ENCODE measurements around the gene NHLRC2.
A peak's percentile ranks its signal among the peaks of the same experiment; 100 is the strongest.
"Not testable (repeated sequence)": the region's sequence is repeated elsewhere in the genome, so short reads cannot be mapped to it uniquely, and the experiment has no call there.

The NHLRC2 gene

GRCh38 chr10:113854013-113854760 is at the start of gene NHLRC2, which contains the start of gene DCLRE1A:
NHLRC2 (plus strand) TSS chr10:113854661; CDS start chr10:113854873, 212 bp downstream.
DCLRE1A (minus strand) TSS chr10:113854082; CDS start chr10:113853182, 900 bp downstream.
- DNase-seq (ENCODE audit: low read depth in 4 of 4, low spot score in 1 of 4), result peak; percentile 48 to 54 (median 53)

- no peak for DNase-seq (ENCODE audit: low read depth in 4 of 4, low spot score in 1 of 4)
Observed at GRCh38 chr10:113806503-113806902, 48.0 kb upstream of the NHLRC2 start.

GRCh38 chr10:113808168-113808567 is 46.3 kb upstream of the NHLRC2 start:
- no peak for DNase-seq (ENCODE audit: low read depth in 4 of 4, low spot score in 1 of 4)

- DNase-seq (ENCODE audit: low read depth in 4 of 4, low spot score in 1 of 4), result not testable (repeated sequence)
Observed at GRCh38 chr10:113814700-113815099, 39.8 kb upstream of the NHLRC2 start.

- DNase-seq (ENCODE audit: low read depth in 4 of 4, low spot score in 1 of 4), result no peak
Observed at GRCh38 chr10:113819989-113820388, 34.5 kb upstream of the NHLRC2 start.

GRCh38 chr10:113820507-113820906 is 34.0 kb upstream of the NHLRC2 start:
- no peak for DNase-seq (ENCODE audit: low read depth in 4 of 4, low spot score in 1 of 4)

- not testable (repeated sequence) for DNase-seq (ENCODE audit: low read depth in 4 of 4, low spot score in 1 of 4)
Observed at GRCh38 chr10:113821306-113821705, 33.2 kb upstream of the NHLRC2 start.

GRCh38 chr10:113822174-113822573 is 32.3 kb upstream of the NHLRC2 start:
- DNase-seq (ENCODE audit: low read depth in 4 of 4, low spot score in 1 of 4), result no peak

GRCh38 chr10:113823389-113823788 is 31.1 kb upstream of the NHLRC2 start:
- DNase-seq (ENCODE audit: low read depth in 4 of 4, low spot score in 1 of 4), result no peak

- no peak for DNase-seq (ENCODE audit: low read depth in 4 of 4, low spot score in 1 of 4)
Observed at GRCh38 chr10:113825791-113826190, 28.7 kb upstream of the NHLRC2 start.

GRCh38 chr10:113828567-113828966 is 25.9 kb upstream of the NHLRC2 start:
- DNase-seq (ENCODE audit: low read depth in 4 of 4, low spot score in 1 of 4), result not testable (repeated sequence)

- DNase-seq (ENCODE audit: low read depth in 4 of 4, low spot score in 1 of 4), result no peak
Observed at GRCh38 chr10:113842171-113842570, 12.3 kb upstream of the NHLRC2 start.

- no peak for DNase-seq (ENCODE audit: low read depth in 4 of 4, low spot score in 1 of 4)
Observed at GRCh38 chr10:113843972-113844485, 10.4 kb upstream of the NHLRC2 start.

- DNase-seq (ENCODE audit: low read depth in 4 of 4, low spot score in 1 of 4), result no peak
Observed at GRCh38 chr10:113846036-113846435, 8.4 kb upstream of the NHLRC2 start.

- DNase-seq (ENCODE audit: low read depth in 4 of 4, low spot score in 1 of 4), result no peak
Observed at GRCh38 chr10:113849140-113849803, 5.2 kb upstream of the NHLRC2 start.

- DNase-seq (ENCODE audit: low read depth in 4 of 4, low spot score in 1 of 4), result no peak
Observed at GRCh38 chr10:113849946-113850345, 4.5 kb upstream of the NHLRC2 start.

- DNase-seq (ENCODE audit: low read depth in 4 of 4, low spot score in 1 of 4), result no peak
Observed at GRCh38 chr10:113853578-113854012, 866 bp upstream of the NHLRC2 start.

- DNase-seq (ENCODE audit: low read depth in 4 of 4, low spot score in 1 of 4), result peak; percentile 9 to 24 (median 20)
Observed at GRCh38 chr10:113854761-113855588, 514 bp downstream of the NHLRC2 start.

- no peak for DNase-seq (ENCODE audit: low read depth in 4 of 4, low spot score in 1 of 4)
Observed at GRCh38 chr10:113856563-113856962, 2.1 kb downstream of the NHLRC2 start.

- DNase-seq (ENCODE audit: low read depth in 4 of 4, low spot score in 1 of 4), result no peak
Observed at GRCh38 chr10:113857210-113857609, 2.7 kb downstream of the NHLRC2 start.

- no peak for DNase-seq (ENCODE audit: low read depth in 4 of 4, low spot score in 1 of 4)
Observed at GRCh38 chr10:113858541-113858940, 4.1 kb downstream of the NHLRC2 start.
